ENCODE measurements around the gene TTC9C. TPM values are rescaled to one million over a fixed set of nuclear protein-coding genes. Genes with fewer than 3 reads are reported as not detected.
A peak's percentile ranks its signal among the peaks of the same experiment; 100 is the strongest.

The TTC9C gene
- total and polyA plus RNA-seq, 2 of the 13 experiments (the other 11 are each of a cell fraction or from before 2014, with no cell fraction given): 28.0 to 36.4 TPM

DNA sequence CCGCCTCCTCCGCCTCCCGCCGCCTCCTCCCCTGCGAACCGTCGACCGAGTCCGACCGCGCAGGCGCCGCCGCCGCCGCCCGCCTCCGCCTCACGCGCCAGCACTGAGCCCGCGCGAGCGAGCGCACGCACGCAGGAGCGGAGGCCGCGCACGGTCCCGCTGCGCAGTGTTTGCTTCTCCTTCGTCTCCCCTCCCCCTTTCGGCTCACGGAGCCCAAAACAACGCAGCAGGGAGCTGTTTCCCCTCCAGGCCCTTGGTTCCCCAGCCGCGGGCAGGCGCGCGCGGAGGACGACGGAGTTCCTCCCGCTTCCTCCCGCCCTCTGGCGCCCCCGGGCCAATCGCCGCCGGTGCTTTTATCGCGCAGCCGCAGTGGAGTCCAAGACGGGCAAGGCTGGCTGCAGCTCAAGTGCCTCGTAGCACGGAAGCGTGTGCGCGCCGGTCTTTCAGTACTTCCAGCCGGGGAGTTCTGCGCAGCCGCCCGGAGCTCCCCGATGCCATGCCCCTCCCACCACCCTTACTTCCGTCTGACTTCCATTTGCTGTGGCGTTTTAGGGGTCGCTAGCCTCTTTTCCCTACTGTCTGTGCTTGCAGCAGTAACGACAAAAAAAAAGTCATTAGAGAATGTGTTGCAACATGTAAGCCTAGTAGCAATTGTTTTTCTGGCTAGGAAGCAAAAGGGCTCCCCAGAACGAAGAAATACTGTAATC lies 968 bp upstream of the TTC9C start, which contains the start of gene HNRNPUL2 (continued):
- TF ChIP-seq ZNF292 (CRISPR knock-in tag; IDR thresholded peaks at IDR 0.05; ENCODE audit: borderline replicate concordance, low read depth) (peak; percentile 51; the same call in 1 of the 2 replicates), GMEB2 (CRISPR knock-in tag; IDR thresholded peaks at IDR 0.05; ENCODE audit: low read depth) (peak; percentile 69), ZNF776 (CRISPR knock-in tag; IDR thresholded peaks at IDR 0.05) (peak; percentile 100), ZNF101 (CRISPR knock-in tag; IDR thresholded peaks at IDR 0.05; ENCODE audit: borderline replicate concordance, low read depth) (peak; percentile 89), BCL6 (CRISPR knock-in tag; IDR thresholded peaks at IDR 0.05) (no peak), BRCA1 (CRISPR knock-in tag; IDR thresholded peaks at IDR 0.05) (no peak; the same call in 1 of the 2 replicates), ZNF747 (CRISPR knock-in tag; IDR thresholded peaks at IDR 0.05; ENCODE audit: borderline replicate concordance) (peak; percentile 84; the same call in 1 of the 2 replicates), SOX13 (IDR thresholded peaks at IDR 0.05) (no peak), SOX13 (CRISPR knock-in tag; conservative IDR thresholded peaks at IDR 0.05 in 1 of 2, IDR thresholded peaks at IDR 0.05 in 1 of 2) (peak in 1 of 2 experiments; percentile 39; a peak in 1 of 4 replicates), ZNF329 (CRISPR knock-in tag; IDR thresholded peaks at IDR 0.05; ENCODE audit: low read depth) (peak; percentile 86), AGO2 (optimal IDR thresholded peaks at IDR 0.05; ENCODE audit: low read depth, low read length) (peak; percentile 81), PHF21A (CRISPR knock-in tag; IDR thresholded peaks at IDR 0.05) (peak; percentile 75), EEA1 (CRISPR knock-in tag; IDR thresholded peaks at IDR 0.05; ENCODE audit: borderline replicate concordance) (peak; percentile 89; the same call in 1 of the 2 replicates), MATR3 (CRISPR knock-in tag; IDR thresholded peaks at IDR 0.05) (no peak), CHD4 (IDR thresholded peaks at IDR 0.05; ENCODE audit: borderline replicate concordance, low read length) (no peak), ZBTB2 (CRISPR knock-in tag; IDR thresholded peaks at IDR 0.05; ENCODE audit: low read depth) (peak; percentile 91)
- TF ChIP-seq, protein P1, sequence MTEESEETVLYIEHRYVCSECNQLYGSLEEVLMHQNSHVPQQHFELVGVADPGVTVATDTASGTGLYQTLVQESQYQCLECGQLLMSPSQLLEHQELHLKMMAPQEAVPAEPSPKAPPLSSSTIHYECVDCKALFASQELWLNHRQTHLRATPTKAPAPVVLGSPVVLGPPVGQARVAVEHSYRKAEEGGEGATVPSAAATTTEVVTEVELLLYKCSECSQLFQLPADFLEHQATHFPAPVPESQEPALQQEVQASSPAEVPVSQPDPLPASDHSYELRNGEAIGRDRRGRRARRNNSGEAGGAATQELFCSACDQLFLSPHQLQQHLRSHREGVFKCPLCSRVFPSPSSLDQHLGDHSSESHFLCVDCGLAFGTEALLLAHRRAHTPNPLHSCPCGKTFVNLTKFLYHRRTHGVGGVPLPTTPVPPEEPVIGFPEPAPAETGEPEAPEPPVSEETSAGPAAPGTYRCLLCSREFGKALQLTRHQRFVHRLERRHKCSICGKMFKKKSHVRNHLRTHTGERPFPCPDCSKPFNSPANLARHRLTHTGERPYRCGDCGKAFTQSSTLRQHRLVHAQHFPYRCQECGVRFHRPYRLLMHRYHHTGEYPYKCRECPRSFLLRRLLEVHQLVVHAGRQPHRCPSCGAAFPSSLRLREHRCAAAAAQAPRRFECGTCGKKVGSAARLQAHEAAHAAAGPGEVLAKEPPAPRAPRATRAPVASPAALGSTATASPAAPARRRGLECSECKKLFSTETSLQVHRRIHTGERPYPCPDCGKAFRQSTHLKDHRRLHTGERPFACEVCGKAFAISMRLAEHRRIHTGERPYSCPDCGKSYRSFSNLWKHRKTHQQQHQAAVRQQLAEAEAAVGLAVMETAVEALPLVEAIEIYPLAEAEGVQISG (CRISPR knock-in tag; IDR thresholded peaks at IDR 0.05): peak; percentile 88
